Large intestine (tissue), 3 donors: Measurements from ENCODE around the gene IFNG-AS1. TPM values are rescaled to one million over a fixed set of nuclear protein-coding genes. Genes with fewer than 3 reads are reported as not detected.

Experiments
- DNase-seq, 2 donors: peaks; one replicate each; pipeline versions ENCODE4 v3.0.0 to v3.0.0-alpha.2; 2013
- H3K27ac ChIP-seq: one replicate; pipeline ENCODE4 v1.5.1; 2013; ENCODE audit warnings: low read length
- H3K27me3 ChIP-seq: 2 replicates; pipeline ENCODE4 v1.6.1; 2013; ENCODE audit warnings: low read length; ENCODE audit not compliant: control insufficient read depth, insufficient read depth
- H3K36me3 ChIP-seq: 2 replicates; pipeline ENCODE4 v1.6.1; 2013; ENCODE audit warnings: low read length; ENCODE audit not compliant: control insufficient read depth, insufficient read depth
- H3K4me1 ChIP-seq: one replicate; pipeline ENCODE4 v1.6.1; 2013; ENCODE audit warnings: low read length; ENCODE audit not compliant: control insufficient read depth, insufficient read depth
- H3K4me3 ChIP-seq: one replicate; pipeline ENCODE4 v1.5.1; 2013; ENCODE audit warnings: low read length
- H3K9me3 ChIP-seq: one replicate; pipeline ENCODE4 v1.6.1; 2013; ENCODE audit warnings: mild to moderate bottlenecking, low read depth, low read length, moderate library complexity; ENCODE audit not compliant: control insufficient read depth
- WGBS: methylation state at CpG from one replicate; pipeline ENCODE4 v1.1.5; 2013; ENCODE audit warnings: low lambda C conversion rate; ENCODE audit not compliant: insufficient coverage; 5-methylcytosine and 5-hydroxymethylcytosine counted together
- polyA plus RNA-seq: library from polyadenylated mRNA; unstranded; fragments of 120-200 nt; gene quantifications from one replicate; pipeline ENCODE4 v1.2.1, GENCODE V29; 2013

The IFNG-AS1 gene
- polyA plus RNA-seq, 1 donor, result 0.13 TPM

DNA sequence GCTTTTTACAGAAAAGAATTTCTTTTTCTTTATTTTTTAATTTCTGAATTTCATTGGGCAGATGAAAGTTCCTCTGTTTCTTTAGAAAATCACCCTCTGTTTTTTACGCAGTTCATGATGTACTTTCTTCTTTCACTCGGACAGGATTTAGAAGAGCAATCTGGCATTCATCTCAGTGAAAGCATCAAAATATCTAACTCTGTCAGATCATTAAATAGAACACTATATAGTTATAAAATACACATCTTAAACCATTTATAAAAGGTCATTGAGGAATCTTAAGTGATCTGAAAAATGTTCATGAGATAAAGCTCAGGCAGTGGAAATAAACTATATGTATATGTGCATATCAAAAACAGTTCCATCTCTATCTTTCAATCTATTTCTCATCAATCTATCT, 3.9 kb downstream of the IFNG-AS1 start:
- H3K9me3 ChIP-seq, result no peaks in the 10 kb centered on the region
- H3K4me3 ChIP-seq, result no peak overlapping the region
- WGBS, result 75% methylated on average over 2 of the region's 2 CpGs
- H3K27me3 ChIP-seq, result peaks cover 5% of the 10 kb centered on the region
- H3K27ac ChIP-seq, result no peak overlapping the region
- no peaks in the 10 kb centered on the region for H3K4me1 ChIP-seq
- DNase-seq, result no peak
- no peaks in the 10 kb centered on the region for H3K36me3 ChIP-seq

DNA sequence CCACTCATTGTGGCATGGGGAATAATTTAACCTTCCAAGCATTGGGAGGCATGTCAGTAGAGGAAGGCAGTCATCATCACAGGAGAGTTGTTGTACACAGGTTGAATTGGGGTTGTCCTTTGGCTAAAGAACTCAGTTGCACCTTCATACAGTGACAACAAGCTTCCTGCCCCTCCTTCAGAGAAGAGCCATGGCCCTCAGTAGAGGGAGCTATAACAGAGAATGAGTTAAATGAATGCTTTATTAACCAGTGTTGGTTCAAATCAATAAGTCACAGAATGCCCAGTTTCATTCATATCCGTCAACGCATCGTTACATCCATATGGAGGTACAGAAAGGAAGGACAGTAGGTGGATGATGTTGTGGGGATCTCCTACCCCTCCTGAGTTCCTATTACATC, 4.8 kb downstream of the IFNG-AS1 start:
- Histone ChIP-seq H3K4me1 (no peaks in the 10 kb centered on the region), H3K27me3 (peaks cover 4% of the 10 kb centered on the region), H3K9me3 (no peaks in the 10 kb centered on the region), H3K4me3 (no peak overlapping the region), H3K36me3 (no peaks in the 10 kb centered on the region), H3K27ac (no peak overlapping the region)
- no peak for DNase-seq
- no CpG with 5 or more reads among the region's 3 CpGs for WGBS

DNA sequence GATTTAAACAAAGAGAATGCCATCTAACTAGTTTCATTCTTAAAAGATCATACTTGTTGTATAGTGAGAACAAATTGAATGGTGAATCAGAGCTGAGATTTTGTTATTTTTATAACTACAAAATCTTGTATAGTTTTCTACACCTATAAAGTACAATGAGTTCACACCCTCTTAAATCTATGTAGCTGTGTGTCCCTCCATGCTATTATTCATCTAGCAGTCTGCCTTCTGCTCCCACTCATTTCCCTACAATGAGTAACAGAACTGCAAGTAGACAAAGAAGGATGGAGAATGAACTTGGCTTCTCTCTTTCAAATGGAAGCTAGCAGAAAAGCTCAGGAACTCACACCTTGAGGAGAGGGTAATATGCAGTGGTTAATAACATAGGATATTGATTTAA, 7.1 kb downstream of the IFNG-AS1 start:
- DNase-seq, result no peak
- no peak overlapping the region for H3K27ac ChIP-seq
- H3K4me1 ChIP-seq, result no peaks in the 10 kb centered on the region
- no peaks in the 10 kb centered on the region for H3K36me3 ChIP-seq
- peaks cover 2% of the 10 kb centered on the region for H3K27me3 ChIP-seq
- H3K4me3 ChIP-seq, result no peak overlapping the region
- H3K9me3 ChIP-seq, result no peaks in the 10 kb centered on the region

DNA sequence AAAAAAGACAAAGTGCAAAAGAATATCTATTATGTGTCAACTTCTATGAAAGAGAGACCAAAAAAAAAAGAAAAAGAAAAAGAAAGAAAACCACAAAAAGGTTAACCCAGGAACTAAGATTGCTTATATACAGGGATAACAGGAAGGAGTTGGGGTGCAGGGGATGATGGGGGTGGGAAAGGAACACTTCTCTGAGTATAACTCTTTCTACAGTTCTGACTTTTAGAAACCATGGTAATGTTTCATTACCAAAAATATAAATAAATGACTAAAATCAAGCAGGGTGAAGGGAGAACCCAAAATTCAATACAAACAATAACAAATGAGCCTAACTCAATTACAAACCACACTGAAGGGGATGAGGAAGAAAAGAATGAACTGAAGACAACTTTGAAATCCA, 9.1 kb downstream of the IFNG-AS1 start:
- no peak overlapping the region for H3K27ac ChIP-seq
- no peaks in the 10 kb centered on the region for H3K4me1 ChIP-seq
- no peaks in the 10 kb centered on the region for H3K9me3 ChIP-seq
- DNase-seq, result no peak
- no peaks in the 10 kb centered on the region for H3K36me3 ChIP-seq
- no peaks in the 10 kb centered on the region for H3K27me3 ChIP-seq
- H3K4me3 ChIP-seq, result no peak overlapping the region

DNA sequence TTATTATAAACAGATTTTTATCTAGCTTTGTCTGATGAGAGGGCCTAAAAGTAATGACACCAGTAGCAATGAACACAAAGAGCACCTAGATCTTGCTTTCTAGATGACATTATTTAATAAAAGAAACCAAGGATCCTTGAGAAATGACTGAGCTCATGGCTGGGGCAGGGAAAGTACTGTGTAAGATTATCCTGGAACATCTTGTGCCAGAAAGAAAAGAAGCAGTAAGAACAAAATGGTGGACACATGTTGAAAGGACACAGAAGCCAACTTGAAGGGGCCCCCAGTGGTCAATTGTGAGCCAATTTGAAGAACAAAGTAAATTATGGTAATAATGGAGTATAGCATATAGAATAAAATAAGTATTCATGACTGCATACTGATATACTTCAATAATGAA, 10.0 kb downstream of the IFNG-AS1 start:
- Histone ChIP-seq H3K27ac (no peak overlapping the region), H3K9me3 (no peaks in the 10 kb centered on the region), H3K27me3 (no peaks in the 10 kb centered on the region), H3K4me1 (no peaks in the 10 kb centered on the region), H3K36me3 (no peaks in the 10 kb centered on the region), H3K4me3 (no peak overlapping the region)
- DNase-seq, result no peak

DNA sequence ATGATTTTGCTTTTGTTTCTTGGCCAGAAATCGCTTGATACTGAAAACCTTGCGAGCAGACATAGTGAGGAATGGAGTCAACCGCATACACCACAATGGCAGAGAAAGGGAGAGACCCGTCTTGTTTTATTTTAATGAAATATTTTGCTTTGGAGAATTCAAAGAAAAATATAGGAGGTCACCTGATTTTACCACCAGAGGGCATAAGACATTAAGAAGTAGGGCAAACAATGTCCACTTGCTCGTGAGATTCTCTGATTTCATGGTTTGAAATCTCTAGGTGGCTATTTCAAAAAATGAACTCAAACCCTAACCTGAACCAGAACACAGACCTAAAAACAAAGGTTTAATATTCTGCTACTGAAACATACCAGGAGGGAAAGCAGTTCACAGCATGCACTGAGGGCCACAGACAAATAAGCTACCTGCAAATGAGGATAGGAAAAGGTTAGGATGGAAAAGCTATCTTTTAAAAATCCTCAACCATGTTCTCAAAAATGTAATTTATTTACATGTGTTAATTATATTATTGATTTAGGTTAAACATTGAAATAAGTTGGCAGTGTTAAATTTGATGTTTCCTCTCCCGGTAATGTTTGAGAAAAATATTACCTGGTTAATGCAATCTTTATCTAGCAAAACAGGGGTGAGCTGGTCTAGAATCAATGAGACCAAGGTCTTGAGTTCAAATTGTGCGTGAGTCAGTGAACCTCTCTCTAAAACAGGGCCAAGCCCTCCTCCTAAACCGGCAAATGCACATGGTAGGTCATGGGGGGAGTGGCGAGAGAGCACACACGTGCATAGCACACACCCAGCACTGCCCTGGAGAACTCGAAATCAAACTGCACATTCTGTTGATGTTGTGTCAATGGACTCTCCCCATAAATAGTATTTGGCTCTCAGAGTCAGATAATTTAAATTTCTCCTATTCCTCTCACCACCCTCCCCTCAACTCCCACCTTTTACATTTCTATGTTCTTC, 12.5 kb downstream of the IFNG-AS1 start:
- 80% methylated on average over 1 of the region's 11 CpGs for WGBS
- H3K4me3 ChIP-seq, result no peak overlapping the region
- H3K9me3 ChIP-seq, result no peaks in the 10 kb centered on the region
- DNase-seq, result no peak
- H3K27ac ChIP-seq, result no peak overlapping the region
- no peaks in the 10 kb centered on the region for H3K4me1 ChIP-seq
- no peaks in the 10 kb centered on the region for H3K27me3 ChIP-seq
- H3K36me3 ChIP-seq, result no peaks in the 10 kb centered on the region

DNA sequence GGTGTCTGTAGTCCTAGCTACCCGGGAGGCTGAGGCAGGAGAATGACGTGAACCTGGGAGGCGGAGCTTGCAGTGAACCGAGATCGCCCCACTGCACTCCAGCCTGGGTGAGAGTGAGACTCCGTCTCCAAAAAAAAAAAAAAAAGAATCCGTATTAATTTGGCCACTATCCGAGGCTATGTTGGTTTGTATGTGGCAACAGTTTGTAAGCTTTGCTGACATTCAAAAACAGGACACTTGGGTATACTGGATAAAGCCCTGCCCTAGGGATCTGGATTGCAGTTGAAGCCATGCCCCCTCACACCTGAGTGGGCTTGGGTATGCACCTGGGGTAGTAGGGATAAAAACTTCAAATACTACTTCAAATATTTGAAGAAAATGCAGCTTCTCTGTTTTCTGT, 14.5 kb downstream of the IFNG-AS1 start:
- DNase-seq, result no peak
- Histone ChIP-seq H3K4me1 (no peaks in the 10 kb centered on the region), H3K27ac (no peak overlapping the region), H3K4me3 (no peak overlapping the region), H3K9me3 (no peaks in the 10 kb centered on the region), H3K36me3 (no peaks in the 10 kb centered on the region), H3K27me3 (no peaks in the 10 kb centered on the region)
- WGBS, result no CpG with 5 or more reads among the region's 8 CpGs

DNA sequence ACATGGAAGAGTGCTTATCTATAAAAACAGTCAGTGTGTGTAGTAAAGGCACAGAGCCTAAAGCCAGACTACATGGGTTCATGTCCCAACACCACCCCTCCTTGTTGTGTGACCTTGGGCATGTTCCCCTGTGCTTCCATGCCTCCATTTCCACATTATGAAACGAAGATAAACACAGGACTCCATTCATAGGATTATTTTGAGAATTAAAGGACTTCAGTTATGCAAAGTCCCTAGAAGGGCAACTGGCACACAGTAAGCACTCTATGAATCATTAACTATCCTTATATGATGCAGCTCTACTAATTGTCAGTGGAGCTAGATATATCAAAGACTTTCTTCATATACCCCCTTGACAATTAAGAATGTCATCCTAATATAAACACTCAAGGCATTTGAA, 17.8 kb downstream of the IFNG-AS1 start:
- H3K36me3 ChIP-seq, result no peaks in the 10 kb centered on the region
- H3K4me1 ChIP-seq, result no peaks in the 10 kb centered on the region
- H3K9me3 ChIP-seq, result no peaks in the 10 kb centered on the region
- no CpG with 5 or more reads among the region's 1 CpG for WGBS
- no peaks in the 10 kb centered on the region for H3K27me3 ChIP-seq
- no peak for DNase-seq
- no peak overlapping the region for H3K4me3 ChIP-seq
- no peak overlapping the region for H3K27ac ChIP-seq

DNA sequence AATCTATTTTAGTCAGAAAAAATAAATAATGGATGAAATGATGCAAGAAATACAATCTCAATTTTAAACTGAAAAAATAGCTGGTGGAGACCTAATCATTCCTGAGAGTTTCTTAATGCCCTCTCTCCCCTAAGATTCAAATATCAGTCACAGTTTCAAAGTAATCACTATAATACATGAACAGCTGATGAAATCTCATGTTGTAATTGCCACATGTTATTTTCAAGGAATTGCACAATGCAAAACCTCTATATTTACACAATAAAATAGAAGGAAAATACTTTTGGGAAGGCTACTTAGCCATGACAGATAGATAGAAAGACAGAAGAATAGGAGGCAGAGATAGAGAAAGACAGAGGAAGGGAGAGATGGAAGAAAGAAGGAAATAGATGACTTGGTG, 18.2 kb downstream of the IFNG-AS1 start:
- Histone ChIP-seq H3K36me3 (no peaks in the 10 kb centered on the region), H3K27me3 (no peaks in the 10 kb centered on the region), H3K27ac (no peak overlapping the region), H3K4me1 (no peaks in the 10 kb centered on the region), H3K9me3 (no peaks in the 10 kb centered on the region), H3K4me3 (no peak overlapping the region)
- DNase-seq, result peak in 1 of 2 donors; percentile 5

DNA sequence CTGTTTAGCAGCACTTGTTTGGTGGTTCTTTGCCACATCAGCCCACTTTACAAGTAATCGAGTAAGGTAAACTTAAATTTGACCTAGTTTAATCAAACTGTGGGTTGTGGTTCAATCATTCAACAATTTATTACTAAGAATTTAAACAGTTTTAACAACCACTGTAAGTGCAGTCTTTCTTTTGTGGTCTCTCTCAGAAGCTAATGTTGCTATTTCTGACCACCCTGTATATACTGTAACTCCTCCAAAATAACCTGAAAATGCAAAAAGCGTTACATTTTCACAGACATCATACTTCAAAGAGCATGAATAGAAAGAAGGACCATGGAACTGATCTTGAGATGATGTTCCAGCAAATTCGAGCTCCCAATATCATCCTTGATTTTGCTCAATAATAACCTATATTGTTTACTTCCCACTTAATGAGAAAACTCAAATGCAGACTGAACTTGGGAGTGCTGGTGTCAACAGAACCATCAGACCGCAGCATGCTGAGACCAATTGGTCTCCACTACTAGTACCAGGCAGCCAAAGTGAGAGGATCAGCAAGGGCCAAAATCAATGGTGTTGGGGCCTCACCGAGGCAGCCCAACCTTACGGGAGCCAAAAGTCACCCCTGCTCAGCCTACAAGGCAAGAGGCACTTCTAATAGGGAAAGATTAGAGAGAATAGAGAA, 22.1 kb downstream of the IFNG-AS1 start:
- no peaks in the 10 kb centered on the region for H3K36me3 ChIP-seq
- no CpG with 5 or more reads among the region's 6 CpGs for WGBS
- no peak for DNase-seq
- H3K27ac ChIP-seq, result no peak overlapping the region
- no peaks in the 10 kb centered on the region for H3K27me3 ChIP-seq
- H3K9me3 ChIP-seq, result no peaks in the 10 kb centered on the region
- H3K4me1 ChIP-seq, result no peaks in the 10 kb centered on the region
- no peak overlapping the region for H3K4me3 ChIP-seq

DNA sequence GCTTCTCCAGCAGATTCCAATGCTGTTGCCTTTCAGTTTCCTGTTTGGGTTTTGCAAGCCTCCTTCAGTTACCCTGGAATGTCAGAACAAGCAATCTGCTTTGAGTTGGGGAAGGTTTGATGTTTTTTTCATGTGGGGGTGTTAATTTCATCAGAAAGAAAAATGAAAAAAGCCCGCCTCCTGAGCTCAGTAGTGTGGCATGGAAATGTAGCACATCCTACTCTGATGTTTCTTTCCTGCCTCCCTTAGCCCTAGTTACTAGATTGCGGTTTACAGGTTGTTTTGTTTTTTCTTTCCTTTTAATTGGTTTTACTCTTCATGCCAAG, 22.6 kb downstream of the IFNG-AS1 start:
- Histone ChIP-seq H3K27me3 (no peaks in the 10 kb centered on the region), H3K4me1 (no peaks in the 10 kb centered on the region), H3K9me3 (no peaks in the 10 kb centered on the region), H3K27ac (no peak overlapping the region), H3K36me3 (no peaks in the 10 kb centered on the region), H3K4me3 (no peak overlapping the region)
- WGBS, result 100% methylated on average over 1 of the region's 2 CpGs
- DNase-seq, result no peak
